DMS53 (cell line): ENCODE measurements around the gene FAM90A1.
"Not testable (repeated sequence)": the region's sequence is repeated elsewhere in the genome, so short reads cannot be mapped to it uniquely, and the experiment has no call there.

ENCODE experiments used
- DNase-seq: peaks from one replicate; lab custom pipeline; 2025; lab: John Stamatoyannopoulos, UW

Gene FAM90A1, protein sequence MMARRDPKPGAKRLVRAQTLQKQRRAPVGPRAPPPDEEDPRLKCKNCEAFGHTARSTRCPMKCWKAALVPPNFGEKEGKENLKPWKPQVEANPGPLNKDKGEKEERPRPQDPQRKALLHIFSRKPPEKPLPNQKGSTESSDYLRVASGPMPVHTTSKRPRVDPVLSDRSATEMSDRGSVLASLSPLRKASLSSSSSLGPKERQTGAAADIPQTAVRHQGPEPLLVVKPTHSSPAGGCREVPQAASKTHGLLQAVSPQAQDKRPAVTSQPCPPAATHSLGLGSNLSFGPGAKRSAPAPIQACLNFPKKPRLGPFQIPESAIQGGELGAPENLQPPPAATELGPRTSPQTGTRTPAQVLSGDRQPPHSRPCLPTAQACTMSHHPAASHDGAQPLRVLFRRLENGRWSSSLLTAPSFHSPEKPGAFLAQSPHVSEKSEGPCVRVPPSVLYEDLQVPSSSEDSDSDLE

DNA sequence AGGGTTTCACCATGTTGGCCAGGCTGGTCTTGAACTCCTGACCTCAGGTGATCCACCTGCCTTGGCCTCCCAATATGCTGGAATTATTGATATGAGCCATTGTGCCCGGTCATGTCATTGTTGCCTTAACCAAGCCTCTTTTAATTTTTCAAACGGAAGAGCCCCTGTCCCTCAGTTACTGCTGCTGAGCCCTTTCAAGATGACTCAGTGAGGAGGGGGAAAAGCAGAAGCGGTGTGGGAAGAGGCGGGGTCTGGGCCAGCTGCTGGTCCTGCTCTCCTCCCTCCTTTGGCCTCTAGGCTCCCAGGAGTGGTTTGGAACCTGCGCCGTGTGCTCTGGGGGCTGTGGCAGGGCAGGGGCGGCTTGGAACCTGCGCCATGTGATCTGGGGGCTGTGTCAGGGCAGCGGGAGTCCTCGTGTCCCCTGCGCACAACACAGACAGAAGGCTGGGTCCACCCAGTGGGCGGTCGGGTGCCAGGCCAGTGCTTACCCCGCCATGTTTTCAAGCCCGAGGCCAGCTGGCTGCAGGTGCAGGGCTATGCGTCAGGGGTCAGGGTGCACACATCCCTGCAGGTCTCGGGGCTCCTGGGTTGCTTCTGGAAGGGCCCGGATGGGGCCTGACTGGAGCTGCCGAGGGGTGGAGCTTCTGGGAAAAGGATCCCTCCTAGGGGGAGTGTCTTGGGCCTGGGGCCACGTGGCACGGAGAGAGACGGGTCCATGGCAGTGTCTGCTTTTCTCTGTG is at the start of gene FAM90A1:
Gene FAM90A1, minus strand, starts transcription at position 627 of the 740 bp plus-strand sequence. CDS start 2,786 bp downstream, outside the sequence.
- DNase-seq, result peak; percentile 96

DNA sequence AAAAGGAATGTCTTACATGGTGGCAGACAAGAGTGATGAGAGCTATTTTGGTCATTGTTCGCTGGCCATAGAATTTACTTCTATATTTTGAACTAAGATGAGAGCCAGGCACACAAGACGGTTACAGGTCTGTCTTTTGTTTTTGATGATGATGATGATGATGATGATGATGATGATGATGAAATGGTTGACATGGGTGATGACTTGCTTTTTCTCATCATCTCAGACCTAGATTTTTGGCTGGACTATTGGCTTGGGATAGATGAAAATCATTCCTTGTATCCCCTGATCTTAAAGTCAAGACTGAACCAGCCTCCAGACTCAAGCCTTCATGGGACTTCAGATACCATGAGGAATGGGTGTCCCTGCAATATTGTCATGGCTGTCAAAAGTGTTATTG is 49.0 kb upstream of the FAM90A1 start:
- not testable (repeated sequence) for DNase-seq

DNA sequence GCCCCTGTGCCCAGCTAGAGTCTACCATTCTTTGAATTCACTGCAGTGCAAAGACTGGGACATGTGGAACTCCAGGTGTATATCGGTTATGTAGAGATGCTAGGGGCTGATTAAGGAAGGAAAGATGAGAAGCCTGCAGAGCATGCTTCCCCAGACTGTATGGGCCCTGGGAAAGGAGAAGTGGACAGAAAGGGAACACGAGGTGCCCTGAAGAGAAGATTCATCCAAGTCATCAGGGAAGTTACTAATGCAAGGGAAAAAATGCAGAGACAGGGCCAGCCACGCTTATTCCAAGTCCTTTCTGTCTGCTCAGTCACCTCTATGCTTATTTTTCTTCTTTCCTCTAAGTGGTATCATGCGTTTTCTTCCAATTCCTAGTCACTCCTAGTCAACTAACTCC is 39.3 kb upstream of the FAM90A1 start:
- not testable (repeated sequence) for DNase-seq

DNA sequence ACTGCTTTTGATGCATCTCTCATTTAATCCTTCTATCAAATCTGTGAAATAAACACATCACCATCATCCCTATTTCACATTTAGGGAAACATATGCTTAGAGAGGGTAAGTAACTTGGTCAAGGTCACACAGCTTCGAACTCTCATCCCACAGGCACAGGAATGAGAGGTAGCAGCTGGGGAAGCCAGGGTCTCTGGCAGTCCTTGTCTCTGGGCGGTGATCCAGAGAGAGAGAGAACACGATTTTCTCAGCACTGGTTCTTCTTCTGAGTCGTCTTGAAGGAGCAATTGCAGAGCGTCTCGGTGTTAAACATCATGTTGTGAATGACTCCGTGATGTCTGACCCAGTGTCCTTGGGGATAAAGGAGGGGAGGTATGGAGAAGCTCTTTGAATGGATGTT is 36.8 kb upstream of the FAM90A1 start:
- DNase-seq, result not testable (repeated sequence)

DNA sequence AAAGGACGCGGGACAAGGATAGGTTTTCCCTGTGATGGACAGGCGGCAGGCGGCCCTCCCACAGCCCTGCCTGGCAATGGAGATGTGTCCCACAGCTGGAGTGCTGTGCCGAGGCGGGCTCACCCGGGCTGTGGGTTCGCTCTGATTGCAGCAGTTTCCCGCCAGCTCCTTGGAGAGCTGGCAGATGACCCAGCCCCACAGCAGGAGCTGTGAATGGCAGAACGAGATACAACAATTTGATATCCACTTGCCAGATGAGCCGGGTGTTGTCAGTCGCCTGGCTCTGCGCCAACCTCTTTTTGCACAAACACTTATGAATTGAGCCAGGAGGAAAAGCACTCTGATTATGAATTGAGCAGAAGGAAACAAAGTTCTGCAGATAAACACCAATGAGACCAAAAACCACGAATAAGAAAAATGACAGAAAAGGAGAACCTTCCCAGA is 33.7 kb upstream of the FAM90A1 start:
- DNase-seq, result peak; percentile 84

DNA sequence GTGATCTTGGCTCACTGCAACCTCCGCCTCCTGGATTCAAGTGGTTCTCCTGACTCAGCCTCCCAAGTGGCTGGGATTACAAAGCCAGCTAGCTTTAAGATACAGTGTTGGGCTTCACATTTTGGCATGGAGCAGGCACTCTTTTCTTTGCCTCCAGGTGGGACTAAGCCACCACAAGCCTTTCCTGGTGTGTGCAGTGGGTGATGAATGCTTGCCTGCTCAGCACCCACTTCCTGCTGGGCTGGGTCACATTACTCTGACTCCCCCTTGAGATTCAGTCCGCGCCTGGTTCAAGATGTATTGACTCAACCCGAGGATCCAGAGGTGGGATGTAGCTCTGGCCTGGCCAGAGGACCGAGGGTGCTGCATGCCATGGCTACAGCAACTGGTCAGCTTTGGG is 28.9 kb upstream of the FAM90A1 start:
- not testable (repeated sequence) for DNase-seq

DNA sequence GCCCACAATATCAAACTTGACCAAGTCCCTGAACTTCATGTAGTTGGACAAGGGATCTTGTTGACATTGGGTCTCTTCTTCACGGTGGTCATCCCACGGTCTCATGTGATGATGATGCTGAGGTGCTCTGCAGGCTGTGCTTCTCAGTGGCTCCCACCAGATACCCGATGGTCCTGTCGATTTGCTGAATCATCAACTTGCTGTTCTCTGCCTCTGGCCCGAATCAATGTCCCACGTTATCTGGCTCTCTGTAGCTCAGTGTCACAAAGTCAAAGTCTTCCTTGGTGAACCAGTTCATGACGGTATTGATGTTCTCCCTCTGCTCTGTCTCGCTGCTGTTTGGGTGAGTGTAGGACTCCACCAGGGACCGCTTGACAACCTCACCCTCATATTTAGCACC is 27.3 kb upstream of the FAM90A1 start:
- not testable (repeated sequence) for DNase-seq

DNA sequence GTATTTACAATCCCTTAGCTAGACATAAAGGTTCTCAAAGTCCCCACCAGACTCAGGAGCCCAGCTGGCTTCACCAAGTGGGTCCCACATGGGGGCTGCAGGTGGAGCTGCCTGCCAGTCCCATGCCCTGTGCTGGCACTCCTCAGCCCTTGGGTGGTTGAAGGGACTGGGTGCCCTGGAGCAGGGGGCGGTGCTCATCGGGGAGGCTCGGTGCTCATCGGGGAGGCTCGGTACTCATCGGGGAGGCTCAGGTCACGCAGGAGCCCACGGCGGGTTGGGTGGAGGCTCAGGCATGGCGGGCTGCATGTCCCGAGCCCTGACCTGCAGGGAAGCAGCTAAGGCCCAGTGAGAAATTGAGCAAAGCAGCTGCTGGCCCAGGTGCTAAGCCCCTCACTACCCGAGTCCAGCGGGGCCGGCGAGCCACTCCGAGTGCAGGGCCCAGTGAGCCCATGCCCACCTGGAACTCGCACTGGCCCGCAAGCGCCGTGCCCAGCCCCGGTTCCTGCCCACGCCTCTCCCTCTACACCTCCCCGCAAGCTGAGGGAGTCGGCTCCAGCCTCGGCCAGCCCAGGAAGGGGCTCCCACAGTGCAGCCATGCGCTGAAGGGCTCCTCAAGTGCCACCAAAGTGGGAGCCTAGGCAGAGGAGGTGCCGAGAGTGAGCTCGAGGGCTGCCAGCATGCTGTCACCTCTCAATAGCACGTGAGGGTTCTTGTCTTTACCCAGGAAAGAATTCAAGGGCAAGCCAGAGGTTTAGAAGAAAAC is 24.8 kb upstream of the FAM90A1 start:
- not testable (repeated sequence) for DNase-seq

DNA sequence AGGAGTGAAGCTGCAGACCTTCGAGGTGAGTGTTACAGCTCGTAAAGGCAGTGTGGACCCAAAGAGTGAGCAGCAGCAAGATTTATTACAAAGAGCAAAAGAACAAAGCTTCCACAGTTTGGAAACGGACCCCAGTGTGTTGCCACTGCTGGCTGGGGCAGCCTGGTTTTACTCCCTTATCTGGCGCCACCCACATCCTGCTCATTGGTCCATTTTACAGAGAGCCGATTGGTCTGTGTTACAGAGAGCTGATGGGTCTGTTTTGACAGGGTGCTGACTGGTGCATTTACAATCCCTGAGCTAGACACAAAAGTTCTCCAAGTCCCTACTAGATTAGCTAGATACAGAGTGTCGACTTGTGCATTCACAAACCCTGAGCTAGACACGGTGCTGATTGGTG is 24.2 kb upstream of the FAM90A1 start:
- not testable (repeated sequence) for DNase-seq

DNA sequence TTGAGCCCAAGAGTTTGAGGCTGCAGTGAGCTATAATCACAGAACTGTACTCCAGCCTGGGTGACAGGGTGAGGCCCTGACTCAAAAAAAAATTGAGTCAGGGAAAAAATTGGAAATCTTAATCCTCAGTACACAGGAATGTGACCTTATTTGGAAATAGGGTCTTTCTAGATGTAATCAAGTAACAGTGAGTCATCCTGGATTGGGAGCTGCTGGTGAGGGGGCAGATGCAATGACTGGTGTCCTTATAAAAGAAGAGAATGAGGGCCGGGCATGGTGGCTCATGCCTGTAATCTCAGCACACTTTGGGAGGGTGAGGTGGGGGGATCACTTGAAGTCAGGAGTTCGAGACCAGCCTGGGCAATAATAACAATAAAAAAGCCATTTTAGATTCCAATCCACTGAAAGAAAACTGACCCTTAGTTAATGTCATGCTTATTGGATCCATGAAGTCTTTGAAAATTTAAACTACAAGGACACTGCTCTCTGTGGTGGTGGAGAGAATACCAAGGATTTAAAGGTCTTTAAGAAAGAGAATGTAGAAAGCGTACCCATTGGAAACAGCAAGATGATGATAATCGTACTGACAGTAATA is 19.6 kb upstream of the FAM90A1 start:
- peak; percentile 35 for DNase-seq

DNA sequence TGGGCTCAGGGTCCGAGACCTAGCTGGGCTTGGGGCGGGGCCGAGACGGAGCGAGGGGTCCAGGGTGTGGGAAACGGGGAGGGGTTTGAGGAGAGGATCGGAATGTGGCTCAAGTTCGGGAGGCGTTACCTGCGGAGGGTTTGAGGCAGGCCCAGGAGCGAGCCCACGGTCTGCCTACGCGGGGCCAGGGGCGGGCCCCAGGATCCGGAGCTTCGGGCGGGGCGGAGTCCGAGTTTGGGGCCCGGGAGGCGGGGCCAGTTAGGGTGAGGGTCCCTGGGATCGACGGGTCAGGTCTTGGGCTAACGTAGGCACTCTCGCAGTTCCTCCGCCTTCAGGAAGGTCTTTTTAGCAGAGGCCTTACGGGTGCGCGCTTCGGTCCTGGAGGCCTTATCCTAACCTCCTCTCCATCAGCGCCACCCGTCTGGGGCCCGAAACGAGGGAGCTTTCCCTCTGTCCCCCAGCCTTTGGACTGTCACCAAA is 16.3 kb upstream of the FAM90A1 start:
- DNase-seq, result peak; percentile 74

DNA sequence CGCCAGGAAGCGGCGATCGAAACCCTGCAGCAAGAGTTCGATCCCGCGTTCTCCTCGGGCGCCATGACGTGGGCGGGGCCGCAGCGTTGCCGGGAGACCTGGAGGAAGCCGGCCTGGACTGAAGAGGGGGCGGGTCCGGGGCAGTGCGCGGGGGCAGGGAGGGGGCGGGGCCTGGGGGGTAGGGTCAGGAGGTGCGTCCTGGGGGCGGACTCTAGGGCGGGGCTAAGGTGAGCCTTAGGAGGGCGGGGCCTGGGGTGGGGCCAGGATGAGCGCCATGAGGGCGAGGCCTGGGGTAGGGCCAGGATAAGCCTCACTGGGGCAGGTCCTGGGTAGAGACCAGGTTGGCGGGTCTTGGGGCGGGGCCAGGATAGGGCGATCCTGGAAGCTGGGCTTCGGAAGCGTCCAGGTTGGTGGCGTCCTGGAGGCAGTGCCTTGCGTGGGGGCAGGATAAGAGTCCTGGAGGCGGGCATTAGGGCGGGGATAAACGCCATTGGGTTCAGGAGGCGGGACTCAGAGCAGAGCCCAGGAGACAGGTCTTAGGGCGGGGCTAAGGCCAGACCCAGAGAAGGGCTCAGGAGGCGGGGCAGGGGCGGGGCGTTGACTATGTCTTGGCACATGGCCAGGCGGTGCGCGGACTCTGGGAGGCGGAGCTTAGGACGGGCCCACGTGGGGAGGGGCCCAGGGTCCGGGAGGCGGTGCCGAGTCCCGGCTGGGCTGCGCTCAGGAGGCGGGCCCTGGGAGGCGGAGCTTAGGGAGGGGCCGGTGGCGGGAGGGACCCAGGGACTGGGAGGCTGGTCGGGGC is 15.7 kb upstream of the FAM90A1 start:
- peak; percentile 100 for DNase-seq

DNA sequence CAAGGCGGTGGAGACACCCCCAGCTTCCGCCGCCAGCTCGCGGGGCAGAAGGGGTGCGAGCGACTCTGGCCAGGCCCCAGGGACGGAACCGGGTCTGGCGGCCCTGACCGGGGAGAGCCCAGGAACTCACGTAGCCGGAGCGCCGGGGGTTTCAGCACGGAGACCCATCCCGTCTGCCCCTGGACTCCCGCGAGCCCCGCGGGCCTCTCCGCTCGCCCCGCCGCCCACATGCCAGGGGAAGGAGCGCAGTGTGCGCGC is 15.1 kb upstream of the FAM90A1 start:
- not testable (repeated sequence) for DNase-seq

DNA sequence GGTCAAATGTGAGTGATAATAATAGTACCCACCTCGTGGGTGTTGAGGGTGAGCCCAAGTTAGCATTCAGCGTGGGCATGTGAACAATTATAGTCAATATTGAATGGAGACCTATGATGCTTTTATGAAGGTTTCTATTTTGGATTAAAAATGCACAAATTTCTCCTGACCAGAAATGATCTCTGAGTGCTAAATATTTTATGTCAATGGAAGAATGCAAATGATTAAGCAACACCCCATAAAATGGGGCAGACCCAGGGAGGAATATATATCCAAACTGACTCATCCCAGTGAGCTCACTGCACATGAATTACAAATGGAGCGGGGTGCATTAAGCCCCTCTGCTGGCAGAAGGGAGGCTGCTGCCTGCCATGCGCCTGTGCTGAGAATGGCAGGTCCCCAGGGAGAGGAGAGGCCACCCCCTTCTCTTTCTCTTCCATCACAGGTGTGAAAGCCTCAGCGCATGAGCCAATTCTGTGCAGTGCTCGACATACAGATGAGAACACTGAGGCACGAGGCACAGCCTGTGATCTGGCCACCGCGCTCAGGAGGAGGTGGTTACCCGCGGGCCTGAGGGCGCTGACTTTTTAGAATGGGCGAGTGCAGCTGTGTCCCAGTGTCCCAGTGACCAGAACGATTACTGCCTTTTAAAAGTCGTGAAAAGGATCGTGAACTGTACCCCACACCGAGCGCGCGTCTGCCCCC is 14.7 kb upstream of the FAM90A1 start:
- DNase-seq, result peak; percentile 76

DNA sequence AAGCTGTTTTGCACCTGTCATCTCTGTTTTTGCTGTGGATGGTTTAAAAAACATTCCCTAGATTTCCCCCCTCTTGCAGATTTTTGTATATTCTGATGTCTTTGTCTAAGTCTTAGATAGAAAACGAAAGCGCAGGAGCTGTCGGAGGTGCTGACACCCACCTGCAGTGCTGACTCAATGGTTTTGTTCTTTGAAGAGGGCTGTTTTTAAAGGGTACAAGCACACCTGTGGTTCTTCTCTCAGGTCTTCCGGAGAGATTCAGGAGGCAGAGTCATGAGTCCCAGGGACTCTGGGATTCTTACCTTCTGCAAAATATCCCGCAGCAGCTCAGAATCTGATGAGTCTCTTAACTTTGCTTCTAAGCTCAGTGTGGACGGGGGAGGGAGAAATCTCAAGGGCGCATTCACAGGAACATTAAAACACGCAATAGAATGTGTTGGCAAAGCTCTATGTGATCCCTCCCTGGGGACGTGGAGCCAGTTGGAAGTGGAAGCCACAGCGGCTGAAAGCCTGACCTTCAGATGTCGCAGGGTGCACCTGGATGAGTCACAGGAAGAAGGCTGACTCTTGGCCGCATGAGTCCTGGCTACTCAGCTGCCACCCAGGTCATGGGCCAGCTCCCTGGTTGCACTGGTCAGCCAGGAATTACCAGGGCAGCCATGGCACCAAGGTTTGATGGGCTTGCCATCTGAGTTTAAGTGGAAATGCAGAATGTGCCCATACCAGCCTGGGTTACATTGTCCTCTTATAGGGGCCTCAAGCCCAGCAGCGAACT is 13.1 kb upstream of the FAM90A1 start:
- DNase-seq, result not testable (repeated sequence)

DNA sequence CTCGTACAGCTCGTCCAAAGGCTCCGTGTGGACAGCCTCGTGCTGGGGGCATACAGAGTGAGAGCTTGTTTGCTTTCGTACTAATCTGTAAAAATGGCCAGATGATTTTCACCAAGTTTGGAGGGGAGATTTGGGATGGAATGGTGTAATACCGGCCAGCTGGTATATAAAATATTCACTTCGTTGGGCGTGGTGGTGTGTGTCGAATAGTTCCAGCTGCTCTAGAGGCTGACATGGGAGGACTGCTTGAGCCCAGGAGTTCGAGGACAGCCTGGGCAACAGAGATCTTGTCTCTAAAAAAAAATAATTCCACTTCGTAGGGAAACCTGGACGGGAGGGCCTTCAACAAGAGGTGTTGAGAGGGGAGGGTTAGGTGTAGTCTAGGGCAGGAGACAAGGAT is 9.6 kb upstream of the FAM90A1 start:
- not testable (repeated sequence) for DNase-seq

DNA sequence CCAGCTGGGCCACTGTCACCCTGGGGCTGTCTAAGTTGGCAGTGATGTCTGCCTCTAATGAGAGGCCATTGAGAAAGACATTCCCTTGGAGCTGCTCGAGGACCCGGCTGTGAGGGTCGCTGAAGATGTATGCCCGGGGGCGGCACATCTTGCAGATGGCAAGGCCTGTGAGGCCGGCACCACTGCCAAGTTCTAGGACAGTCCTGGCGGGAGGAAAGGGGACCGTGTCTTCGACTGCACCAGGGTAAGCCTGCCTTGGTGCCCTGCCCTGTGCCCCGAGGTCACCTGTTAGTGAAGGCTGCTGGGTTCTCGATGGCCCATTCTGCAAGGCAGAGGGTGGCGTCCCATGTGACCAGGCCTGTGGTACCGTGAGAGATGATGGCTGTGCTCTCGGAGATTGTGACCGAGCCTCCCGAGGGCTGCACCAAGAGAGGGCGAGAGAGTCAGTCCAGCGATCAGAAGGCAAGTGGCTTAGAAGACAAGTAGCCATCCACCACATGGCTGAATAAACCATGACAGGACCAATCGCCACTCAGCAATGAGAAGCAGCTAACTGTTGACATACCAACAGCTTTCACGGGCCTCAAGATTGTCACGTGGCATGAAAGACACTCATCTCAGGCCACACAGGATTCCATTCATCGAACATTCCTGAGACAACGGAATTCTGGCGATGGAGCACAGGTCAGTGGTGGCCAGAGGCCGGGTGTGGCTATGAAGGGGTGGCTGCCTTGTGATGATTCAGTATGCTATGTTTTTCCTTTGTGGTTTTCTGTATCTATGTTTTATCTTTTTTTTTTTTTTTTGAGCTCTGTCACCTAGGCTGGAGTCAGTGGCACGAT is 8.1 kb upstream of the FAM90A1 start:
- not testable (repeated sequence) for DNase-seq

DNA sequence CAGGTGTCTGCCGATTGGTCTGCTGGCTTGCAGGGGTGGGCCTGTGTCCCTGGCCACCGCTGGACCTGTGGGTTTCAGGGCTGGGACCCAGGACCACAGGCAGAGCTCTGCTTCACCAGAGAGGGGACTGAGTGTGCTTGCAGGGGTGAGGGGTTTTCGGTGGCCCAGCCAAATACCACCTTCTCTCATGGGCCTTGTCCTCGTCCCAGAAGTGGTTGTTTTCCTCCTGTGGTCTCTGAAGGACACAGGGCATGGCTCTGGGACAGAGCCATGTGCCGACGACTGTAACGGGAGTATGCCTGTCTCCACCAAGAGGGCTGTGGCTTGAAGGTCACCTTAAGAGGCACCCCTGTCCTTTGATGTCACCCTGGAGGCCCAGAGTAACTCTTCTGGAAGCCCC is 7.3 kb upstream of the FAM90A1 start:
- not testable (repeated sequence) for DNase-seq
